GM18508 (cell line): Measurements from ENCODE around the gene KLC4.
"Not testable (repeated sequence)": the region's sequence is repeated elsewhere in the genome, so short reads cannot be mapped to it uniquely, and the experiment has no call there.

ENCODE experiments used
- ATAC-seq: cut with Tn5 transposase; IDR thresholded peaks from one replicate; pipeline ENCODE4 v1.9.1; 2021; ENCODE audit warnings: moderate number of reproducible peaks; ENCODE audit not compliant: insufficient read depth, unreplicated experiment

Gene KLC4

DNA sequence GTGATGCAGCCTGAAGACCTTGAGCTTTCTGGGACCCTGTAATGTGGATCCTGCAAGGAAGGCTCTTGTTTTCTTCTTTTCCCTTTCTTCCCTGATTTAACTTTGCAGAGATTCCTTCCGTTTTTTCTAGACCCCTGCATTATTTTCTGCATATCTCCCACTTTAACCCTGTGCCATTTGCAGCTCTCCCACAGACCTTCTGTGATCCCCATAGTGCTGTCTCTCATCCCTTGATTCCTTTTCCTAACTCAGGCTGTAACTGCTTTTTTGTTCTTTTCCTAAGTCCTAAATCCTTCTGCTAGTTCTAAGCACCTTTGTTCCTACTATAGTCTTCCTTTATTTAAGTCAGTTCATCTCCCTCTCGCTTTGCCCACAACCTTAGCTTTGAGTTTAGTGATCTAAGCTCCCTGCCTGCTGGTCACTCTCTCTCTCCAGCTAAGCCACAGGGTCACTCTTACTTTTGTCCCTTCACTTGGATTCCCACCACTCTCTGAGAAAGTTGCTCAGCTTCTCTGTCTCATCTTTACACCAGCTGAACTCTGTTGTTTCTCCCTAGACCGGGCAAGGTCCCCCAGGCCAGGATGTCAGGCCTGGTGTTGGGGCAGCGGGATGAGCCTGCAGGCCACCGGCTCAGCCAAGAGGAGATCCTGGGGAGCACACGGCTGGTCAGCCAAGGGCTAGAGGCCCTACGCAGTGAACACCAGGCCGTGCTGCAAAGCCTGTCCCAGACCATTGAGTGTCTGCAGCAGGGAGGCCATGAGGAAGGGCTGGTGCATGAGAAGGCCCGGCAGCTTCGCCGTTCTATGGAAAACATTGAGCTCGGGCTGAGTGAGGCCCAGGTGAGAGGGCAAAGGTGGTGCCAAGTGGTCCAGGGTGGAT, 1.6 kb downstream of the KLC4 start:
- no peak for ATAC-seq

DNA sequence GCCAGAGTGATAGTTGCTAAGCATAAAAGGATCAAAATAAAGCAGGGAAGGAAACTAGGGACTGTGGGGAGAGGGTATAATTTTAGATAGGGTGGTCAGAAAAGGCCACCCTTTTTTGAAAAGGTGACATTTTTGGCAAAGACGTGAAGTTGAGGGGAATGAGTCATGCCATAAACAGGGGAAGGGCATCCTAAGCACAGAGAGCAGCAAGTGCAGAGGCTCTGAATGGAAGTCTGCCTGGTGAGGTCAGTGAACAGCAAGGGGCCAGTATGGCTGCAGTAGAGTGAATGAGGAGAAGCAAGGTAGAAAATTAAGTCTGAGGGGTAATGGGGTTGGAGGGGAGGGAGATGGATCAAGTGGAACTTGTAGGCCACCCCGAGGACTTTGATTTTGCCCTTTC, 2.4 kb downstream of the KLC4 start:
- no peak for ATAC-seq

DNA sequence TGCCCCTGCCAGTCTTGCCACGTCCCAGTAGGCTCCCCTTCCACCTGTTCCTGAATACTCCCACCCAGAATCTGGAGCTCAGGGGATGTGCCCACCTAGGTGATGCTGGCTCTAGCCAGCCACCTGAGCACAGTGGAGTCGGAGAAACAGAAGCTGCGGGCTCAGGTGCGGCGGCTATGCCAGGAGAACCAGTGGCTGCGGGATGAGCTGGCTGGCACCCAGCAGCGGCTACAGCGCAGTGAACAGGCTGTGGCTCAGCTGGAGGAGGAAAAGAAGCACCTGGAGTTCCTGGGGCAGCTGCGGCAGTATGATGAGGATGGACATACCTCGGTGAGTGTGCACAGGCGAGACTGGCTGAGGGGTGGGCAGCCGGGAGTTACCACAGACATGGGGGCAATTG, 3.4 kb downstream of the KLC4 start:
- ATAC-seq, result no peak

DNA sequence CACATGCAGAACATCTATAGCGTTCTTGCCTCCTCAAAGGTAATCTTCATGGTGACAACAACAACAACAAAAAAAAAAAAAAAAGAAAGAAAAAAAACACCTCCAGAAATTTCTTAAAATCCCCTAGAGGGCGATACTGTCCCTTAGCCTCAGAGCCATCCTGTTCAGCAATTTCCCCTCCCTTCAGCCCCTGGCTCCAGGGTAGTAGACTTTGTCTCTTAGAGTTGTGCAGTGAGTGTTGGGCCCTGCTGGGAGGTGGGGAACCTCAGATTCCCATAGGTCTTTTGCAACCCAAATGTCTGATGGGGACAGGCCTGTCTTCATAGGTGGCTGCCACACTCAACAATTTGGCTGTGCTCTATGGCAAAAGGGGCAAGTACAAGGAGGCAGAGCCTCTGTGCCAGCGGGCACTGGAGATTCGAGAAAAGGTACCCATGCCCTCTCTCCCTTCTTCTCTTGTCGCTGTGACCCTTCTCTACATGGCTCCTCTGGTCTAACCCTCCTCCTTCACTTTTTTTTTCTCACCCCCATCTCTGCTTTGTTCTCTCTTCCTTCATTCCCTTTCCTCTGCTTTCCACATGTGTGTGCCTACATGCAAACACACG, 10.7 kb downstream of the KLC4 start:
- no peak for ATAC-seq

DNA sequence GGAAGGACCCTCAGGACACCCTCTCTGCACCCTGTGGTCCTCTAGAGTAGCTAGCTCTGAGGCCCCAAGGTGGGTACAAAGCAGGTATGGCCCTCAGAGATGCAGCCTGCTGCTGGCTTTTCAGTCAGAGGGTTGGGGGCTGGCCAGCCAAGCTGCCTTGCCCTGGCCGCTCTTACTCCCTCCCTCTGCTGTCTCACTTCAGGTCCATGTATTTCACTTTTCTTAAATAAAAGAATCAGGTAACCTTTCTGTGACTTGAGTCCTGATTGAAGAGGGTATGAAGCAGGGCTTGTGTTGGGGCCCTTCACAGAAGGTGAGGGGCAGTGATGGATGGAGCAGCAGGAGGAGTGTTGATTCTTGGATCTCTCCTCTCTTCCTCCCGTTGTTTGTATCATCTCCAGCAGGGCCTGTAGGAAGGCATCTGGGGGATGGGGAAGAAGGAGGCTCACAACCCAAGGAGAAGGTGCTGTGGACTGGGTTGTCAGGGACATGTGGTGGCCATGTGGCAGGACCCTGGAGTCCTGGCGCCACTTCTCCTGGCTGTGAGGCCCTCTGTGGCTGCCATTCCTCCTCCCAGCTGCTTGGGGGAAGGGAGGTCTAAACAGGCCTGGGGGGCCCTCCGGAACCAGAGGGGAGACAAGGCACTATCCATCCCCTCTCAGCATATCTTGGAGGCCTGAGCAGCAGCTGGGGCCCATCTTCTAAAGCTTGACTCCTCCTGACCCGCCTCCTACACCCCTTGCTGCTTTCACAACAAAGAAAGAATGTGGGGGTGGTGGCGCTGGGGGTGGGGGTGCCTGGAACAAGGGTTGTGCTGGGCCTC, 15.6 kb downstream of the KLC4 start:
- ATAC-seq, result no peak

DNA sequence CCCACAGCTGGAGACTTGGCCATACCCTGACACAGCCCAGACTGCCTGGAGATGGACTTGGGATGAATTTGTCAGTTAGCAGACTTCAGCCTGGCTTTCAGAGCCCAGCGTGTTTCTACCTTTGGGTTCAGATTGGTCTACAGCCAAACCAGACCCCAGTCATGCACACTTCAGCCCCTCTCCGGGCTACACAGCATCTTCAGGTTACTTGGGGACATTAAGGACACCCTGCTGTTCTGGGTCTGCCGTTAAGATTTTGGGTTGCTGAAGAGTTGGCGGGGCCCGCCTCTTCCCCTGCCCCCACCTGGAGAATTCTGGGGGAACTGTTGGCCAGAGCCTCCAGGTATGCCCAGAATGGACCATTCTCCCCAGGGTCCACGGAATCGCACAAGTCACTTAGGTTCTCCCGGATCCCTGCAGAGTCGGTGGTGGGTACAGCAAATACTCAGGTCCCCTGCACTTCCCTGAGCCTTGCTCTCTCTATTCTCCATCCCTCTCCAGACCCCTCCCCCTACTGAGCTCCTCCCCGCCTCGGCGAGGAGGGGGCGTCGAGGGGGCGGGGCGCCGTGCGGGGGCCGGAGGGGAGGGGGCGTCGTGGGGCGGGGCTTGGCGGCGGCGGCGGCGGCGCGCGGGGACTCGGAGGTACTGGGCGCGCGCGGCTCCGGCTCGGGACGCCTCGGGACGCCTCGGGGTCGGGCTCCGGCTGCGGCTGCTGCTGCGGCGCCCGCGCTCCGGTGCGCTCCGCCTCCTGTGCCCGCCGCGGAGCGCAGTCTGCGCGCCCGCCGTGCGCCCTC, 16.4 kb downstream of the KLC4 start, which contains the start of gene PTK7:
Gene PTK7 (plus strand): TSS at position 645 of the 794 bp plus-strand sequence. CDS start 175 bp downstream, outside the sequence.
- ATAC-seq, result no peak

DNA sequence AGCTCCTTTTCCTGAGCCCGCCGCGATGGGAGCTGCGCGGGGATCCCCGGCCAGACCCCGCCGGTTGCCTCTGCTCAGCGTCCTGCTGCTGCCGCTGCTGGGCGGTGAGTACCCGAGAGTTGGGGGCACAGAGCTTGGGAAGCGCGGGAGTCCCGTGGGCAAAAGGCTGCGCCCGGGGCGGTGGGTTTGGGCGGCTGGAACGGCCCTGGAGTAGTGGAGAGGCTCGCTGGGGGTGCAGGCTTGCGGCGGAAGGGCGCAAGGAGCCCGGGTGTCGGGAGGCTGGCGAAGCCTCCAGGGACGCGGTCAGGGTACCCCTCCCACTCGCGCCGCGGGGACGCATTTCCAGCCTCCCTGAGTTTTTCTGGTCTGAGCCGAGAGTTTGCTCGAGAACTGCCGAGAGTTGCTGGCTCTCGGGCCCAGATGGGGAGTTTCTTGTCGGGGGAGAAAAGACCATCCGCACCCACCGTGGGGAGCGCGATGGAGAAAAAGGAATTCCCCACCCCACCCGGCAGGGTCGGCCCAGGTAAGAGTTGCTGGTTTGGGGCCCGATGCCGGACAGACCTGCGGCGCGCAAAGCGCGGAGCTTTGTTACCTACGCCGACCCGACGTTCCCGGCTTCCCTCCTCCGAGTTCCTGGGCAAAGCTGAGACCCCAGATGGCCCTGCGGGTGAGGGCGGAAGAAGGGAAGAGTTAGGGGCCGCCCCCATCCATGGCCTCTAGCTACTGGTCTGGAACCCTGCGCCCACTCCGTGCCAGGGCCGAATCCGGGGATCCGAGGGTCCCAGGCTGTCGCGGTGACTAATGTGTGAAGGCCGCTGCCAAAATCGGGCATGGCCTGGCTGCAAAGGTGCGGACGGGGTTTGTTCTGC, 17.3 kb downstream of the KLC4 start:
- ATAC-seq, result no peak

DNA sequence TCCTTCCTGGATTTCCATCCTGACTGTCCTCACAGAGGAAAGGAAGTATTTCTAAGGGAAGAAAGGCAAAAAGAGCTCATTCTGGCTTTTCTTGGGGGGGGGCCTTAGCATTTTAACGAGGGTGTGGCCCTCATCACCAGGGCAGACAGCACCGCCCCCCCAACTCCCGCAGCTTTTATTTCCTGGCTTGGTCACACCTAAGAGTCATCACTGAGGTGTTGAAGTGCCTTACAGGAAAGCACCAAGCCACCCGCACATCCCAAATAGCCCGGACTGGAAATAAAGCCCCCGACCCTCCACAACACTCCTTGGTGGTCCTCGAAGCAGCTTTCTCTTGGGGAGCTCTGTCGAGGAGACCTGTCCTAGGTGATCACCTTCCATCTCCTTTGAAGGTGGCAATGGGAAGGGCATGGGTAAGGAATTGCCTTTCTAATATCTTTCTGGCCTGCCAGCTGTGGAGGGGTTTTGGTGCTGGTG, 17.9 kb downstream of the KLC4 start:
- ATAC-seq, result no peak

DNA sequence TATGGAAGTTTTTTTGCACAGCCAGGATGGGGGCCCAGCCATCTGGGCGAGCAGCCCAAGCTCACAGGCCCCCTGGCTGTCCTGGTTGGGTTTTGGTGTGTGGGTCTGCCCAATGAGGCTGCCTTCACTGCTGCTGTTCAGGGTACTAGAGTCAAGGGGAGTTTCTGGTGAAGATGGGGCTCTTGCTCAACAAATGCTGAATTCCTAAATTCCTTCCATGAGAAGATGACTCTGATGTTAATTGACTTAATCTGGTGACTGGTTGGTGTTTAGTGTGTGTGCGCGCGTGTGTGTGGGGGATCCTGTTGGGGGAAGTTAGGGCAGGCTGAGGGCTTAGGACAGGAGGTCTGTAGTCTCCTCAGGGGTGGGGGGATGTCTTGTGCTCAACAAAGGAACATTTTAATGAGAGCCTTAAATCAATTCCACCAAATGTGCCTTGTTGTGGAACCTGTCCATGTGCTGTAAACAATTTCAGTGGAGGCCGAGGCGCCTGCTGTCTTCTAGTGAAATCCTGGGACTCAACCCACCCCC, 18.6 kb downstream of the KLC4 start:
- ATAC-seq, result no peak

DNA sequence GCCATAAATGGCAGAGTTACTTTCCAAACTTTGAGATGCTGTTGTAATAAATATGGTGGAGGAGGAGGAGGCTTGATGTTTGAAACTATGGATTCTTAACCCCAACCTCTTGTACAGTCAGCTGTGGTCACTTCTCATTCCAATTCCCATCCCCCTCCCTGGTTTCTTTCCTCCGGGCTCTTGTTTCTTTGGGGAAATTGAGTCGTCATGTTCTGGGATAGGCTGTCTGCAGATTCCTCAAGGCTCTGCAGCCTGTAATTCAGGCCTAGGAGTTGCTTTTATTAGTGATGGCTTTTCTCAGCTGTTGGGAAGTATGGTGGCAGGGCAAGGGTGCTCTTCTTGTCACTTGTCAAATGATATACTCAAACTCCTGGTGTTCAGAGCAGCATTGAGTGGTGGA, 19.3 kb downstream of the KLC4 start:
- ATAC-seq, result no peak

DNA sequence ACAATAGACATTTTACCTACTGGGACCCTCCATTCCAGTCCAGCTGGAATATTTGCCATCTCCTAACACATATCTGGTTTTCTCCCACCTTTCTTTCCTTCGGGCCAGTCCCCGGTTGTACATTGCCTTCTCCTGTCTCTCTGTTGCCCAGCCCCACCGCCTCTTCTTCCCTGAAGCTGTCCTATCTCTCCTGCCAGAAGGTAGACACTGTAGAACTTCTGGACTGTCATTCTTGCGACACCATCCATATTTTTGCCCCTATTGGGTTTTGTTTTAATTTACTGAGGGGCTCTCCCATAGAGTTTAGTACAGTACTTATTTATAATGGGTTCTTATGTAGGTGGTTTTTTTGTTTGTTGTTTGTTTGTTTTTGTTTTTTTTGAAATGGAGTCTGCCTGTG, 21.6 kb downstream of the KLC4 start:
- ATAC-seq, result no peak

DNA sequence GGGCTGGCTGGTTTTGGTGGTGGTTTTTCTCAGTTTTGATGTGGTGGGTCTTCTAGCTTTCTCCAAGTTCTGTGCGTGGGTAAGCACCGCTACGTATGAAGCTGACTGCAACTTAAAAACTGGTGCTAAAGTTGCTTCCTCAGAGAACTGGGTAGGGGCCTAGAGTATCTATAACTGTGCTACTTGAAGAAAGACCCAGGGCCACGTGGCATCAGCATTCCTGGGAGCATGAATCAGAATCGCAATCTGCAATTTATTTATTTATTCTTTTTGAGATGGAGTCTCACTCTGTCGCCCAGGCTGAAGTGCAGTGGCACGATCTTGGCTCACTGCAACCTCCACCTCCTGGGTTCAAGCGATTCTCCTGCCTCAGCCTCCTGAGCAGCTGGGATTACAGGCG, 22.5 kb downstream of the KLC4 start:
- not testable (repeated sequence) for ATAC-seq

DNA sequence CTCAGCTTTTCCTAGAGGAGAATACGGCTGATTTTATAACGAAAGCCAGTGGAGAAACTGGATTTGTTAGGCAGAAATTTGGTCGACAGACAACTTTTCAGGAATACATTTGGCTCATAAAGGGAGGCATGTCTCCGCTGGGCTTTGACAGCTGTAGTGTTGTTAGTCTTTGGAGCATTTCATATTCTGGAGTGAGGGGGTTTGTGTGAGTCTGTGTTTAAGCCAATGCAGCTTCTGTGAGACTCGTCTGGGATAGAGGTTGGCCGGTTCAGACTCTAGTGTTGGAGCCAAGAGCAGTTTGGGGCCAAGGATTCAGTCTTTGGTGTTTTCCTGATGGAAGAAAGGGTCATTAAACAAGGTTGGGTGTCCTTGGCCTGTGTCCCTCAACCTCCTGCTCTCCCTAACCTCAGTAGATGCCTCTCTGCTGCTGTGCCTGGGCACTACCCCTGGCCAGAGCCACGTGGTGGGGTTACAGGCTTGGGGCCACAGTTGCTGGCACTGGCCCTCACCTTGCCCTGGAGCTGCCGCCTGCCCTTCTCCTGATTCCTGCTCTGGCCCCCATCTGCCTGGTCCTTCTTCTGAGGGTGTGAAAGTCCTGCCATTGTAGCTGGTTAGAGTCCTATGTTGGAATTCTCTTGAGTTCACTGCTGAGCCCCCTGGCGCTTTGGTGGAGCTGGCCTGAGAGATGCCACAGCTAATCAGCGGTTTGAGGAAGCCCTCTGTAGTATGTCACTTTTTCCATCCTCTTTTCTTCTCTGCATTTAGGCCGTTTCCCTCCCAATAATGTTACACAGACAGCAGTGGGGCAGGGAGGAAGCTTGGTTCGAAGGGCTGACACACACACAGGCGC, 23.6 kb downstream of the KLC4 start:
- no peak for ATAC-seq

DNA sequence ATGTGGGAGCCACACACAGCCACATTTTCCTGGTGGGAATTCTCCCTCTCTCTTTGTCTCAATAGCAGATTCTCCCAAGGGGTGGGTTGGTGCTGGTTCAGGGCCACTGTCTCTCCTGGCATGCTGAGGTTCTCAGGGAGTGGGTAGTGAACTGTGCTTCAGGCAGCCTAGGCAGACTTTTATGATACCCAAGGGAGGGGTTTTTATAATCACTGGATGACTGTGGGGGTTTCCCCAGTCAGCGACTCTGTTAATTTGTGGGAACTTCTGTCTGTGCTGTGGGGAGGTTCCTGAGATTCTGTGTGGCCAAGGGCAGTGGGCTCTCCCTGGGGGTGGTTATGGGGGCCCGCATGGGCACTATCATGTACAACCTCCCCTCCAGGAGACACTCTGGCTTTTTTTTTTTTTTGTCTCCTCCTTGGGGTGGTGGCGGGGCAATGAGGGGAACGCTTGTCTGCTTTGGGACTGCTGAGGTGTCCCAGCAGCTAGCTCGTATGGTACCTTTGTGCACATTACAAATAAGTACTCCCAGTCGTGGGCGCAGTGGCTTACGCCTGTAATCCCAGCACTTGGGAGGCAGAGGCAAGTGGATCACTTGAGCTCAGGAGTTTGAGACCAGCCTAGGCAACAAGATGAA, 26.7 kb downstream of the KLC4 start:
- ATAC-seq, result no peak

DNA sequence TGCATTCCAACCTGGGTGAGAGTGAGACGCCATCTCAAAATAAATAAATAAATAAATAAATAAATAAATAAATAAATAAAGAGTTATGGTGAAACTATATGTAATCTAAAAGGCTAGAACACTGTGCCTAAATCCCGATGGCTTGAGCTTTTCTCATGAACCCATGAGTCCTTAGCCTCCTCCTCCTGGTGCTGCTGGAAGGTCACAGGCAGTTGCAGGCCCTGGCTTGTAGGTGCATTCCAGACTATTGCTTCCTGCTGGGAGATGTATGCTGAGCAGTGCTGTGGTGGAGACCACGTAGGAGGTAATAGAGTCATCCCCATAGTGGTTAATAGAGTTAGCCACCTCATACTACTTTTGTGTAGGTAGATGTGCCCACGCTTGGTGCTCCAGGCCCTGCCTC, 29.2 kb downstream of the KLC4 start:
- ATAC-seq, result no peak

DNA sequence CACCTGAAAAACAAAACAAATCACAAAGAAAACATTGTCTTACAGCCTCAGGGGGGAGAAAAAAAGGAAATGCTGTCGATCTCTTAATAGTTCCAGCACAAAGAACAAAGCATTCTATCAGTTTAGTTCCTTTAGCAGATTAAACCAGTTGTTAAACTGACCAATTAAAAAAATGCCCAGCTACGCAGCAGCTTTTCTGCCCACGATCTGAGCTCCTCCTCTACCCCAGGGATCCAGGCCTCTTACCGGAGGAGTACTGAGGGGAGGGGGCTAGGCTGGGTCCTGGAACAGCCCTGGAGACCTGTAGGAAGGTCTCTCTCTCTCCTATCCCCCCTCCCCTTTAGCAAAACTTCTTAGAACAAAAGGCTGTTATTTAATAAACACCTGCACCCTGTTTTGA, 30.0 kb downstream of the KLC4 start:
- no peak for ATAC-seq

DNA sequence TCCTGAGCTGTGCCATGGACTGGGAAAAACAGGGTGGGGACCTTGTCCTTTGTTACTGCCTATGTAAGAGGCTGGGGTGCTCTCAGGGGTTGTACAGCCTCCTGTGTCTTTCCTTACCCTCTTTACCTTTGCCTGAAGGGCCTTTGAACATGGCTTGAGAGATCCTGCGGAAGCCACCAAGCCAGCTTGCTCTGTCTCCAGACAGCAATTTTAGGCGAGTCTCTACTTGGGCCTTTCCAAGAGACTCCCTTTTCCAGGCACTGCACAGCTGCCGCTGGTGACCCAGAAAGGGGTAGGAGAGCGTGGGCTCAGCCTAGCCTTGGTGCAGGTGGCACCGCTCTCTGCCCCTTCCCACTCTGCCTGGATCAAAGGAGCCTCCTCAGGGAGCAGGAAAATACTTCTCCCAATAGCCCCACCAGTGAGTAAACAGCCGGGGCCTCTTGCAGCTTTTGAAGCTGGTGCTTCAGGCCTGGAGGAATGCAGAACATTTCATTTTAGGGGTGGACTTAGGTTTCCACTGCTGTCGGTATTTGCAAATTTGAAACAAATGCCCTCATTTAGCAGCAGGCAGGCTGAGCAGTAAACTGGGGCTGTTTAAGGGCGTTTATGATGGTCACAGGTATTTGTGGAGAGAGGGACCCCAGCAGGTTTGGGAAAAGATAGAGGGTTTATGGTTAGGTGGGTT, 30.6 kb downstream of the KLC4 start:
- ATAC-seq, result no peak
